VCaP (cell line): ENCODE measurements around the gene RAD51B.

ENCODE experiments used
- H3K27ac ChIP-seq: fragments of 450-650 bp; 2 replicates; pipeline ENCODE4 v1.5.1; 2017
- CTCF ChIP-seq: fragments of 450-650 bp; conservative IDR thresholded peaks from 2 replicates; pipeline ENCODE4 v1.5.1; 2017; ENCODE audit warnings: mild to moderate bottlenecking, moderate library complexity

RAD51B gene

GRCh38 chr14:68318828-68319227 lies 499.2 kb downstream of the RAD51B start:
- TF ChIP-seq CTCF: no peak

GRCh38 chr14:68320495-68320894 lies 500.9 kb downstream of the RAD51B start:
- no peak for TF ChIP-seq CTCF
- H3K27ac ChIP-seq: no peak overlapping the region

More at GRCh38 chr14:68318828-68319227, 499.2 kb downstream of the RAD51B start:
- H3K27ac ChIP-seq: no peak overlapping the region

GRCh38 chr14:68322940-68323620 lies 503.5 kb downstream of the RAD51B start:
- TF ChIP-seq CTCF: no peak
- H3K27ac ChIP-seq: no peak overlapping the region

GRCh38 chr14:68325267-68325807 lies 505.8 kb downstream of the RAD51B start:
- no peak for TF ChIP-seq CTCF
- H3K27ac ChIP-seq: no peak overlapping the region

GRCh38 chr14:68327231-68327630 lies 507.7 kb downstream of the RAD51B start:
- H3K27ac ChIP-seq: no peak overlapping the region
- TF ChIP-seq CTCF: no peak

- H3K27ac ChIP-seq: no peak overlapping the region
- TF ChIP-seq CTCF: no peak
Measured at GRCh38 chr14:68328509-68328908, 508.9 kb downstream of the RAD51B start.

- no peak for TF ChIP-seq CTCF
- no peak overlapping the region for H3K27ac ChIP-seq
Measured at GRCh38 chr14:68331426-68331825, 511.8 kb downstream of the RAD51B start.
